GM21423 (cell line): Measurements from ENCODE around the gene MTIF3.
"Not testable (repeated sequence)": the region's sequence is repeated elsewhere in the genome, so short reads cannot be mapped to it uniquely, and the experiment has no call there.

Experiments
- ATAC-seq: cut with Tn5 transposase; IDR thresholded peaks from one replicate; pipeline ENCODE4 v1.9.1; 2021; ENCODE audit warnings: mild to moderate bottlenecking, moderate library complexity; ENCODE audit not compliant: unreplicated experiment

The MTIF3 gene

DNA sequence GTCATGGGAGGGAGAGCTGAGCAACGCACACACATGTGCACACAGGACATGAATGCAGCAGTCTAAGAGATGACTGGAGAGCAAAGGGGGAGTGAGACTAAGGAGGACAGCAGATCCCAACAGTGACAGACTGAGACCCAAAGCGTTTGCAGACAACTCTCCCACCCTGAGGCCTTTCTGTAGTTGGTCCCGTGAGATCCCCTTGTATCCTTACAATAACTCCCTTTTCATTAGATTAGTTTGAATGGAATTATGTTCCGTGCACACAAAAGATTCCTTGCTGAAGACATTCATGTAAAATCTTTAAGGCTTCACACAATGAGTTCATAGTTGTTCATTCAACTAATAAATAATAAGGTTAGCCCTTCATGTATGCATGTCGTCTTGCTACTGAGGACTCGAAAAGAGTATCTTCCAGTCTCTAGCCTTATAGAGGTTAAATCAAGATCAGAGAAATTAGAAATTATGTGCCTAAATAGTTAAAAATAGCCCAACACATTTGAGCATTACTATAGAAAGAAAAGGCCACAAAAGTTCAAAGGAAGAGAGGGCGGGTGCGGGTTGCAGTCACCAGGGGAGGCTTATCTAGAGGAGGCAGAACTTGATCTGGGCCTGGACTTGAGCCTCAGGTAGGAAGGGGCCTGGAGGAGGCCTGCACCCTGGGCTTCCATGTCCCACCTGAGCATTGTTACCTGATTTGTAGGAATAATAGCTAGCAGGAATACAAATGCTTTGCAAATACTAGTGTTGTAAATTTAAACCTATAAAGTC, 29.1 kb downstream of the MTIF3 start:
- ATAC-seq: no peak

DNA sequence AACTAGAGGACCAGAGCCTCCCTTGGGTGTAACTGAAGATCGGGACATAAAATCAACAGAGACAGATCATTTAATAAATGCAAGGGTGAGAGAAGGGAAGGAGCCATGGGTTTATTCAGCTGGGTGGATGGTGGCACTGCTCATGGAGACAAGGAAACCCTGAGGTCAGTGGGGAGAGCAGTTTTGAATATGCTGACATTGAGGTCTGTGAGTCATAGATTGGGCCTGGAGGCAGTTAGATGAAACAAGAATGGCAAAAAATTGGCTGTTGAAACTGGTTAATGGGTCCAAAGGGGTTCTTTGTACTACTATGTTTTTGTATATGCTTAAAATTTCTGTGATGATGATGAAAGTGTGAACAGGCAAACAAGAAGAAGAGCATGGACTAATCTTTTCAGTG, 31.0 kb downstream of the MTIF3 start:
- no peak for ATAC-seq

DNA sequence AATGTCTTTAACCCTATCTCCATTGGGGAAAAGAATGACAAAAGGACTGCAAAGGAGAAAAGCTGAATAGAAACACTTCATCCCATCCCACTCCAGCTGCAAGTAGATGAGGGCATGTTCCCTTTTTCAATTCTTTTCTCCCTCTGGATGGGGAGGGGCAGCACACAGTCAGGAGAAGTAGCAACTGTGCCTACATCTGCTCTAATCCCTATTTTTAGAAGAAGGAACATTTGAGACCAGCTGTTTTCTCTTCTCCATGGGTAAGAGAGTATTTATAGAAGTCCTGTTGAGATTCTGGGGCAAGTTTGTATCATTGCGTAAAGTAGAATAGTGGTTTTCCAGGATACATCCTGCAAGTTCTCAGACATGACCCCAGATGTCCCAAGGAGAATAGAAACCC, 35.2 kb downstream of the MTIF3 start:
- ATAC-seq: no peak

DNA sequence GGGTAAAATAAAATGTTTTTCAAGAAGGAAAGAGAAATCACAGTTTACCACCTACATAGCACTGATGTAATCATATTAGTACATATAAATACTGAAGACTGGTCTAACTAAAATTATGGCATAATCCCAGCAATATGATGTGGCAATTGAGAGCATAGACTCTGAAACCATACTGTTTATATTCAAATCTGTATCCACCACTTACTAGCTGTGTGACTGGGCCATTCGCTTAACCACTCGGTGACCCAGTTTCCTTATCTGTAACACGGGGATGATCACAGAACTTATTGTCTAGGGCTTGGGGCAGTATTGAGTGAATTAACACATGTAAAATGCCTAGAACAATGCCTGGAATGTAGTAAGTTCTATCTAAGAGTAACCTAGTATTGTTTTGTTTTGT, 39.0 kb downstream of the MTIF3 start:
- ATAC-seq: no peak

DNA sequence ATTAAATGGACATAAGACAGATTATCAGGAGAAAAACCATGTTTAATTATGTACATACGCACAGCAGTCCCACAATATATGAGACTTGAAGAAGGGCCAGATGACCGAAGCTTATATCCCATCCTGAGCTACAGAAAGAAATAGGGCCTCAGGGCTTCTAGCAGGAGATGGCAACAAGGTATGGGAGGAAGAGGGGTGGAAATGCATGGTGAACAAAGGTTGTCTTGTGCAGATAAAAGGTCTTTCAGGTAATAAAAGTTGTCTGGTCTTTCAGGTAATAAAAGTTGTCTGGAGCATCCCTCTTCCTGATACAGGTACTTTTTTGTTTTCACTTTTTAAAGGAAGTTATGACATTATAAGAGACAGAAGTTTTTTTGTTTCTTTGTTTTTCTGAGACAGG, 41.4 kb downstream of the MTIF3 start:
- ATAC-seq: no peak

DNA sequence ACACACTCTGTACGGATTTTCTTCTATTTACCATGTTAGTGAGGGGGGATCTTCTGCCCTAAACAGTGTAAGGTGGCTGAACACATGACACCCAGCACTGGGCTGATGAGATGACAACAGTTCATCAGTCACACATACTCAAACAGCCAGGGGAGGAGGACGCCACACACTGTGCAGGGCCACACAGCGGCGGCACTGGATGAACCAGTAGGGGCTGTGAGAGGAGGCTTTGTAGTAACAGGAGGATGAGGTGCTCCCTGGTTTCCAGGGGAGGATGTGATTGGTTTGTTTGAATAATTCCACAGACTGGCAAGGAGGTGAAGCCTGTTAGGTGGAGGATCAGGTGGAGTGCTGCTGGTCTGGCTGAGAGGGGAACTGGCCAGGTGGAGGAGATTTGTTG, 42.3 kb downstream of the MTIF3 start:
- ATAC-seq: no peak

DNA sequence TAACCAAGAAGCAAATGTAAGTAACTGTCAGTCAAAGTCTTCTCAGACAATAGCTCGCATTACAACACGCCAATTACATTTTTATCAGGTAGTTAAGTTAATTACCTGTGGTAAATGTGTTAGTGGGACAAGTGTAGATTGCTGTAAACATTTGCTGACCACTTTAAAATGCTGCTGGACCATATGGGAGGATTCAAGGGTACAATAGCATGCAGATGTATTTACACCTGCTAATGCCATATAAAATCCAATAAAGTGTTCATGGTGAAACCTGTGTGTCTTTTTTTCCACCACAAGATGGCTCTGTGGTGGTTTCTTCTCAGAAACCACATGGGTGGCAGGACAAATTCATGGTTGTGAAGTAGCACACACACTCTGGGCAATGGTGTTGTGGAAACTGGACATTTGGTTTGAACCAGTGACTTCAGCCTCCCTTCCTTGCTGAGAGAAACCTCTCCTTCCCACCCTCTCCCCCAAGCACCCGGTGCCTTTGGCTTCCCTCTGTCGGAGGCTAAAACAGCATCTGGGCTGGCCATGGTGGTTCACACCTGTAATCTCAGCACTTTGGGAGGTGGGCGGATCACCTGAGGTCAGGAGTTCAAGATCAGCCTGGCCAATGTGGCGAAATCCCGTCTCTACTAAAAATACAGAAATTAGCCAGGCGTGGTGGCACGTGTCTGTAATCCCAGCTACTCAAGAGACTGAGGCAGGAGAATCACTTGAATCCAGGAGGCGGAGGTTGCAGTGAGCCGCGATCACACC, 44.0 kb downstream of the MTIF3 start:
- ATAC-seq: no peak

DNA sequence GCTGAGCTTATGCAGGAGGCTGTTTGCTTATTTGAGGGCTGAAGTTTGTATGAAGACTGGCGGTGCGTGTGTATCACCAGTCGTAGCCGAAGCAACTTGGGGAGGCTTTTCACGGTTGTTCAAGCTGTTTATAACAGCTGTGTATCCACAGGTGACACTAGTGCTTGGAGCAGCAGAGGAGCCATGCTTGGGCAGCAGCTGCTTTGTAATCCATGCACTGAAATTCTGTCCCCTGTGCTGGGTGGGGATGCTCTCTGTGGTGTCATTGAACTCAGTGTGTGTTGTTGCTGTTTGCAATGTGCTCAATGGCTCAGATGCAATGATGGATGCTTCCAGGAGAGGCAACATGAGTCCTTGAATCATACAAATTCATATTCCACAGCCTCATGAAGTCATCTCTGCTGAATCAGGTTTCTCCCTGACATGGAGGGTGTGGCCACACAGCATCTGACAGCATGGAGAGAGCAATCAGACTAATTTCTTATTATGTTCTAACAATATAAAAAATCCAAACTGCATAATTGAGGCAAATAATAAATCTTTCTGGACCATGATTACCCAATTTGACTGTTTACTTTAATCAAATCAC, 44.7 kb downstream of the MTIF3 start:
- no peak for ATAC-seq

DNA sequence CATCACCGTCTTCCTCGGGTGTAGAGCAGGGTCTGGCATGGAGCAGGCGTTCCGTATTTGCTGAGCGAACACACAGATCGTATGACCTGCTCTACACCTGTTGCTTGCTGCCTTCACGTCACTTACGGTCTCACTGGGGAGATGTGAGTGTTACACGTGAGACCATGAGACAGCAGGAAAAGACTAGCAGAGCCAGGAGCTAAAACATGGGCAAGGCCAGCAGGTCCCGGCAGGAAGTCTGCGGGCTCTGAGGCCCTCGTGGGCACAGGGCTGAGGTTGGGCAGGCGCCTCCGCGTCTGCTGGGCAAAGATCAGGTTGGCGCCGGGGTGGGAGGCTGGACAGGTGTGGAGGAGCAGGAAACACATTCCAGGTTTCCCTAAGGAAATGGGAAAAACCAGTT, 45.7 kb downstream of the MTIF3 start:
- no peak for ATAC-seq

DNA sequence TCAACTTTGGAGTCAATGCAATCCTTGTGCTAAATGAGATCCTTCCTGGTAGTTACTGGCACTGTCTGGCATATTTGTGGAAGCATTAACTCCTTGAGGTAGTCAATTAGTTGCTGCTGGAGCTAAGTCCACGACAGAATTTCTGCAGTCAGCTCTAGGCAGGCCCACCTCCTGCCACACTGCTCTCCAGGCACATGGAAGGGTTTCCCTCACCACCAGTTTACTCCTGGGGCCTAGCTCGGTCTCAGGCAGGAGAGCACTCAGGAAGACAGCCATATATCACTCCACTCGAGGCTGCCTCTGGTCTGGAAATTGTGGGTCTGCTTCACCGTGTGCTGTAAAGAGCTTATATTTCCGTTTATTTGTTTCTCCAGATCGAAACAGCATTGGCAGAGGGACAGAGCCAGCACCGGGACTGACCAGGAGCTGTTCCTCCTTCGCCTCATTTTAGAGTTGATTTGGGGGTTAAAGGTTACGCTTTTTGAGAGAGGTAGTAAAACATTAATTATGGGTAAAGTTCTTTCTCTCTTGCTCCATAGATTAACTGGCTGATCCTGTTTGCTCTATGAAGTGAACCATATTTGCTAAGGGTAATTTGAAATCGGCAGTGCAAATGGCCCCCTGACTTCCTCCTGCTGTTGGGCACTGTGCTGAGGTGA, 46.5 kb downstream of the MTIF3 start:
- no peak for ATAC-seq

DNA sequence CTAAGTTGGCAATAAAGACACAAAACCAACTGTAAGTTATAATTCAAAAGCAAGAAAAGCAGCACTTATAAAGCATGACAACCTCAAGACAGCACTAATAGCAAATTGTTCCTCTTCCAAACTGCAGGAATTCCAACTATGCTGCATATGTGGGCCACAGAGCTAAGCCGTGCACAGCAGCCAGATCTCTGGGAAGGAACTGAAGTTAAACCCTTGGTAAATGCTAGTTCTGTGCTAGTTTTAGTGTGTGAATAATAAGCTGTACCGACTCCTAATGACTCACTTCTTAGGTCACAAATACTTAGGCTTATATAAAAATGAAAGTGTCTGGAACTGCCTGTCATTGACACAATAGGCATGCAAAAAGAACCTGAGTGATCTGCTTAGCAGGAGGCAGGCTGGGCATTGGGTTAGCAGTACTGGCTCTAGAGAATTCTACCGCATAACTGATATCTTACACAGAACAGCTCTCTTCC, 47.1 kb downstream of the MTIF3 start:
- no peak for ATAC-seq

DNA sequence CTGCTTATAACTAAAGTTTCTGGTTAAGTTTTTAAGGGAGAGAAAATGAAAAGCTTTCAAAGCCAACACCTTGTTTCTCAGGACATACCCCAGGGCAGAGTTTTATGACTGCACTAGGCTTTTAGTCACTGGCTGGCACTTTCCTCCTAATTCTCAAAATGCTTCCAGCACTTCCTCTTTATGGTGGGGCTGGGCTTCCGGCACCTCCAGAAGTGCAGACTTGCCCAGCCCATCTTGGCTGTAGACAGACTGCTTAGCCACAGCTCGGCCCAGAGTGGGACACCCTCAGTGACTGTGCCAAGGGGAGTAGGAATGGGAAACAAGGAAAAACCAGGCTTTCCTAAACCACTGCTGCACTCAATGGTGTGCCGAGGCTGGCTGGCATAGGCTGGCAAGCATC, 49.2 kb downstream of the MTIF3 start:
- ATAC-seq: no peak

DNA sequence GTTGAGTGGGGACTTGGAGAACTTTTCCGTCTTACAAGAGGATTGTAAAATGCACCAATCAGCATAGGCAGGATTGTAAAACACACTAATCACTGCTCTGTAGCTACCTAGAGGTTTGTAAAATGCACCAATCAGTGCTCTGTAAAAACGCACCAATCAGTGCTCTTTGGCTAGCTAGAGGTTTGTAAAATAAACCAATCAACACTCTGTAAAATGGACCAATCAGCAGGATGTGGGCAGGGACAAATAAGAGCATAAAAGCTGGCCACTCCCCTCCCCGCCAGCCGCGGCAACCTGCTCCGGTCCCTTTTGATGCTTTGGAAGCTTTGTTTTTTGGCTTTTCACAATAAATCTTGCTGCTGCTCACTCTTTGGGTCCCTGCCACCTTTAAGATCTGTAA, 50.0 kb downstream of the MTIF3 start:
- not testable (repeated sequence) for ATAC-seq

DNA sequence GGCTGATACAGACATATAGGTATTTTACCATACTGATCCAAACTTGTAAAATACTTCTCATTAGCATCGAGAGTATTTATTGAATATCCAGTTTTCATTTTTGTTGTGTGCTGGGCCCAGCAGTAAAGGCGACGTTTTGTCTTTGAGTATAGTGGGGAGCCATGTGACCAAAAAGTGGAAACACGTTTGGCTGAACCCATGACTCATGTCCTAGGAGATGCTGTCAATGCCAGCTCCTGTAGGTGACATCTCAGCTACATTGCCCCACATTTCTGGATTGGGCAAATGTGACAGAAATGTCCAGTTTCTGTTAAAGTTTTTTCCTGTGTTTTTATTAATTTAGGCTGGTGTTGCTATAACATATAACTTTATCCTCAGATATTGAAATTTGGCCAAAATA, 52.0 kb downstream of the MTIF3 start:
- ATAC-seq: no peak

DNA sequence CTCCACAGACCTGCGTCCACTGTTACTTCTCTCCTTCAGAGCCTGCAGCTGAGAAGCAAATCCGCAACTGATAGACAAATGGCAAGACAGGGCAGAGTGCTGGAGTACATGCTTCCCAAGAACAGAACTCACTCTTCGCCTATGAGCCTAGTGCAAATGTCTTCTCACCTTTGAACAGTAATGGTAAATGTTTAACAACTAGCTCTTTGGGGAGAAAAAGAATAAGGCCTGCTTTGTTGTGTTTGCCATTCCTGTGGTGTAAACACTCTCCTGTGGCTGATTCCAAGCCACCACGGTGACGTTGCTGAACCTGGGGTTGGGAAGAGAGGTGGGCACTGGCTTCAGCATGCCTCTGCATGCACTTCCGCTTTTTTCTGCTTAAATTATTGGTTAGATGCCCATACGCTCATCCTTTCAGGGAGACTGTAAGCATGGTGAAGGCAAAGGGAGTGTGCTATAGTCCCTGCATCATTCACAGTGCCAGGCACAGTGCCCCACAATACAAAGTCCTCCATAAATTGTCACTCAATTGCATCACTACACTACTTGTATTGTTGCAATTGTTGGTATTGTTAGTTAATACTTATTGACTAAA, 54.0 kb downstream of the MTIF3 start:
- ATAC-seq: no peak

DNA sequence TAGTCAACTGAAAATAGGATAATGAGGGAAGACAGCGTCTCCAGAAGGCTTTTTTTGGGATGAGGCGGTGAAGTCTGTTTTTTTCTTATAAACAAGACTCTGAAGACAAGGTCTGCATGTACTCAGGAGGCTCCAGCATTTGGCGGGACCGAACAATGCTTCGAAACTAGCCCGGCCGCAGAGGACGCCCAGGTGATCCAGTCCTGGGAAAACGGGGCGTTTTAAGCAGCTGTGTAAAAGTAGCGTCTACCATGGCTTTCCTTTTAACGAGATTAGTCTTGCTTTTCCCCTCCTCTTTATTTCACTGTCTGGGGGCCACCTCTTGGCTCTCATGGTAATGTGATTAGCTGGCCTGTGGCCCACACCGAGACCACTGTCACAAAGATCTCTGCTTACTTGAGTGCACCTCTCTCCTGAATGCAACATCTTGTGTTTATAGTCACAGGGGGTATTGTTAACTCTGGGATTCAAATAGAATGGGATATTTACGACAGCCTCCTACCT, 55.3 kb downstream of the MTIF3 start:
- ATAC-seq: no peak

DNA sequence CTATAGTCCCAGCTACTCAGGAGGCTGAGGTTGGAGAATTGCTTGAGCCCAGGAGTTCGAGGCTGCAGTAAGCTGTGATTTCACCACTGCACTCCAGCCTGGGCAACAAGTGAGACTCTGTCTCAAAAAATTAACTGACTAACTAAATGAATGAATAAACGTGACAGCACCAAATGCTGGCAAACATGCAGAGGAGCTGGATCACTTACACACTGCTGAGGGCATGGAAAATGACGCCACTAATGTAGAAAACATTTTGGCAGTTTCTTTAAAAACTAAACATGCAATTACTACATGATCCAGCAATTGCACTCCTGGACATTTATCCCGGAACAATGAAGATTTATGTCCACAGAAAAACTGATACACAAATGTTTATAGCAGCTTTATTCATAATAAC, 57.3 kb downstream of the MTIF3 start:
- ATAC-seq: no peak

DNA sequence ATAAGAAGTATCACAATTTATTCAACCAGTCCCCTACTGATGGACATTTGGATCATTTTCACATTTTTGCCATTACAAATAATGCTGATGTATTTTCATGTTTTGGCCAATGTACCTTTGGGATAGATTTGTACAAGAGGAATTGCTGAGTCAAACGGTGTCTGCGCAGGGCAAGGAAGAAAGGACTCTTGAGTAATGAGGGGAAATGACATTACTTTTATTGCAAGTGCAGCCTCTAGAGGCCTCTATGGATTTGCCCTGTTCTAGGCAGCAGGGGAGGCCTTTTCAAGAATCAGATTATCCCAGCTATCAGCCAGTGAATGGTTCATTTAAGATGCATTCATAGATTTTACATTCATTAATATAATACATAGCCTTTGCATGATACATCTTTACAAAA, 58.9 kb downstream of the MTIF3 start:
- no peak for ATAC-seq

DNA sequence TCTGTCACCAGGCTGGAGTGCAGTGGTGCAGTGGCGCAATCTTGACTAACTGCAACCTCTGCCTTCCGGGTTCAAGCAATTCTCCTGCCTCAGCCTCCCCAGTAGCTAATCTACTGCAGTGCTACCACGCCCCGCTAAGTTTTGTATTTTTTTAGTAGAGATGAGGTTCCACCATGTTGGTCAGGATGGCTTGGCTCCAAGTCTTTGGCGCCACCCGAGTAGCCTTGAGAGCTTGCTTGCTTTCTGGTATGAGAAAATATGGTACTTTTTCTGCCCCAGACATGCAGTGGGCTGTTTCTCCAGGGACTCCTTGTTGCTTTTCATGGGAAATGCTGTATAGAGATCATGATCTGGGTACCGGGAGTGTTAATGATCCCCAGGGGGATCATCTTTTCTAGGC, 60.5 kb downstream of the MTIF3 start:
- ATAC-seq: no peak

DNA sequence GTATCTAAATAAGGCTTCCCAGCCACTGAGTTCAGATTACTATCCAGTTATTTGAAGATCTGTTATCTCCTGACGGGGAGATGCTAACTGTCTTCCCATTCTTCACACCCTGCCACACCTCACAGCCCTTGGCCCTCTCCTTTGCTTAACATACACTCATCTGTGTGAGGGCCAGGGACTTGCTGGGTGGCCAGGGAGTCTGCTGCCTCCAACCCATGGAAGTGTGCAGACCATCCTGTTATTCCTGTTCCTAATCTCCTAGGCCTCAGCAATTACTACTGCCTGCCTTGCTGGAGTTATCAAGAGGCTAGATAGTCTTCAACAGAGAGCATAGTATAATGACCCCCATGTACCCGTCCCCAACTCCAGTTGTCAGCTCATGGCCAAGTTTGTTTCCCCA, 62.1 kb downstream of the MTIF3 start:
- no peak for ATAC-seq
